Cortex of kidney (tissue), 1 donor: ENCODE measurements around the gene GPR183.

Experiments
- DNase-seq: peaks from one replicate; lab custom pipeline; 2025; lab: John Stamatoyannopoulos, UW

The GPR183 gene

GRCh38 chr13:99307247-99307646, at the start of gene GPR183:
GPR183 (minus strand) TSS chr13:99307399; CDS start chr13:99296145, 11,254 bp downstream.
- no peak for DNase-seq

- no peak for DNase-seq
These were observed 49.3 kb upstream of the GPR183 start for GRCh38 chr13:99356262-99357091.

GRCh38 chr13:99356012-99356261, 48.7 kb upstream of the GPR183 start:
- no peak for DNase-seq

GRCh38 chr13:99355267-99356011, 48.2 kb upstream of the GPR183 start:
- no peak for DNase-seq

GRCh38 chr13:99354371-99354951, 47.3 kb upstream of the GPR183 start:
- no peak for DNase-seq

GRCh38 chr13:99353836-99354235, 46.6 kb upstream of the GPR183 start:
- no peak for DNase-seq

GRCh38 chr13:99353246-99353600, 46.0 kb upstream of the GPR183 start:
- DNase-seq, result no peak

- DNase-seq, result no peak
These were observed 45.4 kb upstream of the GPR183 start for GRCh38 chr13:99352351-99353245.

- no peak for DNase-seq
These were observed 44.6 kb upstream of the GPR183 start for GRCh38 chr13:99351772-99352171.

- DNase-seq, result no peak
These were observed 43.0 kb upstream of the GPR183 start for GRCh38 chr13:99350191-99350590.

- no peak for DNase-seq
These were observed 40.8 kb upstream of the GPR183 start for GRCh38 chr13:99347911-99348451.

GRCh38 chr13:99347335-99347878, 40.2 kb upstream of the GPR183 start:
- DNase-seq, result no peak

GRCh38 chr13:99346335-99347042, 39.3 kb upstream of the GPR183 start:
- no peak for DNase-seq

GRCh38 chr13:99345345-99345744, 38.1 kb upstream of the GPR183 start:
- DNase-seq, result no peak

- no peak for DNase-seq
These were observed 37.5 kb upstream of the GPR183 start for GRCh38 chr13:99344610-99345208.

- DNase-seq, result no peak
These were observed 35.6 kb upstream of the GPR183 start for GRCh38 chr13:99342723-99343315.

GRCh38 chr13:99341969-99342722, 34.9 kb upstream of the GPR183 start:
- DNase-seq, result no peak

GRCh38 chr13:99340638-99341037, 33.4 kb upstream of the GPR183 start:
- no peak for DNase-seq

- DNase-seq, result no peak
These were observed 32.7 kb upstream of the GPR183 start for GRCh38 chr13:99339736-99340397.
